ENCODE data around the gene ZNF441.

DNA sequence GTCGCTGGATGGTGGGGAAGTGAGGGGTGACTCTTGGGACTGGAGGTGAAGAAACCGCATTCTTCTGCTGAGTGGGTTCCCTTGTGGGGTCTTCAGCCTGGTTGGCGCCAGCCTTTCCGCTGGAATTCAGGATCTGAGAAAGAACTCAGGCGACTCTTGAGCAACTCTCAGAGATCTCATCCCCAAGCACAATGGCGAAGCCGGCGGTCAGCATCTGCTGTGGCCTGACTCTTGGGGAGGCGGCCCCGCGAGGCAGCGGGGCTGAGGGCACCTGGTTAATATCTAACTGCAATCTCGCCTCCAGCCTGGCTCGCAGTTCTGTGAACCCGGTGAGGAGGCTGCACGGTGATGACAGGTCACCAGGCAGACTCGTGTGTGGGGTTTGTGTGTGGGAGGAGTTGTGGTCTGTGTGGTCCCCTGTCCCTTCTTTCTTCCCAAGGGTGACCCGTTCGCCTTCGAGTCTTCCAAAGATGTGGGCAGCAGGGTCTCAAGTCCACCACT lies 883 bp downstream of the ZNF441 start:
- TF ChIP-seq CTCF (conservative IDR thresholded peaks at IDR 0.05; ENCODE audit: low read length) (no peak), EZH2phosphoT487 (IDR thresholded peaks at IDR 0.05; ENCODE audit: borderline replicate concordance) (no peak)

Measured in Loucy (cell line).